Measurements from ENCODE around the gene FRS2.

FRS2 gene

GRCh38 chr12:69508091-69508490 is 37.9 kb downstream of the FRS2 start:
- DNase-seq, result no peak

GRCh38 chr12:69508621-69509020 is 38.4 kb downstream of the FRS2 start:
- no peak for DNase-seq

- DNase-seq, result no peak
These were observed 39.1 kb downstream of the FRS2 start for GRCh38 chr12:69509308-69509736.

- DNase-seq, result peak in 1 of 2 experiments; percentile 23
These were observed 40.0 kb downstream of the FRS2 start for GRCh38 chr12:69509904-69510827.

GRCh38 chr12:69511016-69511415 is 40.8 kb downstream of the FRS2 start:
- DNase-seq, result no peak

- DNase-seq, result no peak
These were observed 41.5 kb downstream of the FRS2 start for GRCh38 chr12:69511469-69512267.

- DNase-seq, result no peak
These were observed 42.6 kb downstream of the FRS2 start for GRCh38 chr12:69512820-69513219.

GRCh38 chr12:69513297-69513696 is 43.1 kb downstream of the FRS2 start:
- no peak for DNase-seq

GRCh38 chr12:69514111-69514510 is 43.9 kb downstream of the FRS2 start:
- DNase-seq, result no peak

- no peak for DNase-seq
These were observed 44.7 kb downstream of the FRS2 start for GRCh38 chr12:69514845-69515244.

GRCh38 chr12:69515394-69515930 is 45.3 kb downstream of the FRS2 start:
- DNase-seq, result no peak

- no peak for DNase-seq
These were observed 46.8 kb downstream of the FRS2 start for GRCh38 chr12:69516950-69517349.

- DNase-seq, result no peak
These were observed 47.2 kb downstream of the FRS2 start for GRCh38 chr12:69517406-69517805.

GRCh38 chr12:69519871-69520270 is 49.7 kb downstream of the FRS2 start:
- no peak for DNase-seq

GRCh38 chr12:69523433-69524330 is 53.5 kb downstream of the FRS2 start:
- DNase-seq, result no peak

- no peak for DNase-seq
These were observed 54.1 kb downstream of the FRS2 start for GRCh38 chr12:69524331-69524630.

- DNase-seq, result no peak
These were observed 54.7 kb downstream of the FRS2 start for GRCh38 chr12:69524755-69525469.

- DNase-seq, result no peak
These were observed 57.5 kb downstream of the FRS2 start for GRCh38 chr12:69527506-69528272.

GRCh38 chr12:69529021-69529420 is 58.8 kb downstream of the FRS2 start:
- DNase-seq, result no peak

- no peak for DNase-seq
These were observed 63.7 kb downstream of the FRS2 start for GRCh38 chr12:69533844-69534243.

GRCh38 chr12:69534389-69534822 is 64.2 kb downstream of the FRS2 start:
- peak in 1 of 2 experiments; percentile 25 for DNase-seq
